ENCODE data around the gene EHBP1L1. TPM values are rescaled to one million over a fixed set of nuclear protein-coding genes. Genes with fewer than 3 reads are reported as not detected.

The EHBP1L1 gene
- total RNA-seq, 1 donor from 2014 or later = 81.3 TPM

DNA sequence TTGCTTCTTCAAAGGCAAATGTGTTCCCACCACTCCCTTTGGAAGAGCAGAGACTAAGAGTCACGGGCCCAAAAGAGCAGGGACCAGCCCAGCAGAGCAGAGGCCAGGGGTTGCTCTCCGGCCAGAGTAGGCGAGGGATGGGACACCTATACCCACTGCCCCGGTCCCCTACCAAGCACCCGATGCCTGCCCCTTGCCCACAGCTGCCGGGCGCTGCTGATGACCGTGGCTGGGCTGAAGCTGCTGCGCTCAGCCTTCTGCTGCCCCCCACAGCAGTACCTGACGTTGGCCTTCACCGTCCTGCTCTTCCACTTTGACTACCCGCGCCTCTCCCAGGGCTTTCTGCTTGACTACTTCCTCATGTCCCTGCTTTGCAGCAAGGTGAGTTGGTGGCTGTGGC is 51.3 kb downstream of the EHBP1L1 start:
- no peak overlapping the region for H3K27ac Mint-ChIP-seq (ENCODE audit: unreplicated experiment)
- no peaks in the 10 kb centered on the region for H3K27me3 Mint-ChIP-seq (ENCODE audit: low read depth)
- H3K36me3 Mint-ChIP-seq (ENCODE audit: low read depth) = peaks cover 18% of the 10 kb centered on the region
- H3K4me1 Mint-ChIP-seq (ENCODE audit: low read depth) = no peaks in the 10 kb centered on the region
- no peak for DNase-seq (ENCODE audit: low spot score)
- TF ChIP-seq, protein P1, sequence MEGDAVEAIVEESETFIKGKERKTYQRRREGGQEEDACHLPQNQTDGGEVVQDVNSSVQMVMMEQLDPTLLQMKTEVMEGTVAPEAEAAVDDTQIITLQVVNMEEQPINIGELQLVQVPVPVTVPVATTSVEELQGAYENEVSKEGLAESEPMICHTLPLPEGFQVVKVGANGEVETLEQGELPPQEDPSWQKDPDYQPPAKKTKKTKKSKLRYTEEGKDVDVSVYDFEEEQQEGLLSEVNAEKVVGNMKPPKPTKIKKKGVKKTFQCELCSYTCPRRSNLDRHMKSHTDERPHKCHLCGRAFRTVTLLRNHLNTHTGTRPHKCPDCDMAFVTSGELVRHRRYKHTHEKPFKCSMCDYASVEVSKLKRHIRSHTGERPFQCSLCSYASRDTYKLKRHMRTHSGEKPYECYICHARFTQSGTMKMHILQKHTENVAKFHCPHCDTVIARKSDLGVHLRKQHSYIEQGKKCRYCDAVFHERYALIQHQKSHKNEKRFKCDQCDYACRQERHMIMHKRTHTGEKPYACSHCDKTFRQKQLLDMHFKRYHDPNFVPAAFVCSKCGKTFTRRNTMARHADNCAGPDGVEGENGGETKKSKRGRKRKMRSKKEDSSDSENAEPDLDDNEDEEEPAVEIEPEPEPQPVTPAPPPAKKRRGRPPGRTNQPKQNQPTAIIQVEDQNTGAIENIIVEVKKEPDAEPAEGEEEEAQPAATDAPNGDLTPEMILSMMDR (IDR thresholded peaks at IDR 0.05) = no peak
- no peak overlapping the region for H3K4me3 Mint-ChIP-seq (ENCODE audit: unreplicated experiment)
- no peaks in the 10 kb centered on the region for H3K9me3 Mint-ChIP-seq (ENCODE audit: low read depth)

- Mint-ChIP-seq H3K4me1 (ENCODE audit: low read depth) (no peaks in the 10 kb centered on the region), H3K9me3 (ENCODE audit: low read depth) (no peaks in the 10 kb centered on the region), H3K27me3 (ENCODE audit: low read depth) (no peaks in the 10 kb centered on the region), H3K27ac (ENCODE audit: unreplicated experiment) (no peak overlapping the region), H3K4me3 (ENCODE audit: unreplicated experiment) (no peak overlapping the region), H3K36me3 (ENCODE audit: low read depth) (peaks cover 13% of the 10 kb centered on the region)
- TF ChIP-seq, protein P1 (IDR thresholded peaks at IDR 0.05) = no peak
- DNase-seq (ENCODE audit: low spot score) = no peak
Measured at GRCh38 chr11:65629579-65629978, 53.7 kb downstream of the EHBP1L1 start.

GRCh38 chr11:65630215-65630614 is 54.4 kb downstream of the EHBP1L1 start:
- H3K27ac Mint-ChIP-seq (ENCODE audit: unreplicated experiment) = no peak overlapping the region
- H3K9me3 Mint-ChIP-seq (ENCODE audit: low read depth) = no peaks in the 10 kb centered on the region
- DNase-seq (ENCODE audit: low spot score) = no peak
- H3K4me3 Mint-ChIP-seq (ENCODE audit: unreplicated experiment) = no peak overlapping the region
- TF ChIP-seq, protein P1 (IDR thresholded peaks at IDR 0.05) = no peak
- H3K27me3 Mint-ChIP-seq (ENCODE audit: low read depth) = no peaks in the 10 kb centered on the region
- no peaks in the 10 kb centered on the region for H3K4me1 Mint-ChIP-seq (ENCODE audit: low read depth)
- H3K36me3 Mint-ChIP-seq (ENCODE audit: low read depth) = peaks cover 17% of the 10 kb centered on the region

- TF ChIP-seq, protein P1 (IDR thresholded peaks at IDR 0.05) = no peak
- Mint-ChIP-seq H3K9me3 (ENCODE audit: low read depth) (no peaks in the 10 kb centered on the region), H3K27me3 (ENCODE audit: low read depth) (no peaks in the 10 kb centered on the region), H3K4me1 (ENCODE audit: low read depth) (peaks cover 15% of the 10 kb centered on the region), H3K36me3 (ENCODE audit: low read depth) (peaks cover 18% of the 10 kb centered on the region), H3K27ac (ENCODE audit: unreplicated experiment) (no peak overlapping the region), H3K4me3 (ENCODE audit: unreplicated experiment) (no peak overlapping the region)
- no peak for DNase-seq (ENCODE audit: low spot score)
Measured at GRCh38 chr11:65633390-65634108, 57.7 kb downstream of the EHBP1L1 start.

- Mint-ChIP-seq H3K27me3 (ENCODE audit: low read depth) (no peaks in the 10 kb centered on the region), H3K27ac (ENCODE audit: unreplicated experiment) (no peak overlapping the region), H3K36me3 (ENCODE audit: low read depth) (peaks cover 18% of the 10 kb centered on the region), H3K9me3 (ENCODE audit: low read depth) (no peaks in the 10 kb centered on the region), H3K4me3 (ENCODE audit: unreplicated experiment) (no peak overlapping the region), H3K4me1 (ENCODE audit: low read depth) (peaks cover 20% of the 10 kb centered on the region)
- TF ChIP-seq, protein P1 (IDR thresholded peaks at IDR 0.05) = no peak
- DNase-seq (ENCODE audit: low spot score) = no peak
Measured at GRCh38 chr11:65634109-65634436, 58.2 kb downstream of the EHBP1L1 start.
